H9 (cell line): ENCODE results near the gene RIGI. TPM values are rescaled to one million over a fixed set of nuclear protein-coding genes. Genes with fewer than 3 reads are reported as not detected.
A peak's percentile ranks its signal among the peaks of the same experiment; 100 is the strongest.

Experiments
- DNase-seq: peaks from one replicate; pipeline ENCODE4 v3.0.0-alpha.2; 2017
- H2AFZ ChIP-seq: one replicate; pipeline ENCODE4 v1.6.1; 2013; ENCODE audit warnings: mild to moderate bottlenecking, low read length, control low read depth, moderate library complexity
- H2AK5ac ChIP-seq: 2 replicates; pipeline ENCODE4 v1.6.1; 2013; ENCODE audit warnings: low read length, control low read depth, mixed read lengths; ENCODE audit not compliant: insufficient read length
- H2BK120ac ChIP-seq: one replicate; pipeline ENCODE4 v1.6.1; 2013; ENCODE audit warnings: low read depth, mild to moderate bottlenecking, low read length, control low read depth, inconsistent platforms; ENCODE audit not compliant: poor library complexity, severe bottlenecking
- H2BK12ac ChIP-seq: 2 replicates; pipeline ENCODE4 v1.6.1; 2013; ENCODE audit warnings: low read length, control low read depth, mixed read lengths, low read depth; ENCODE audit not compliant: insufficient read length
- H2BK15ac ChIP-seq: 2 replicates; pipeline ENCODE4 v1.6.1; 2013; ENCODE audit warnings: low read depth, low read length, control low read depth
- H2BK20ac ChIP-seq: one replicate; pipeline ENCODE4 v1.6.1; 2013; ENCODE audit warnings: low read depth, mild to moderate bottlenecking, low read length, control low read depth, inconsistent platforms; ENCODE audit not compliant: poor library complexity, severe bottlenecking
- H2BK5ac ChIP-seq: 2 replicates; pipeline ENCODE4 v1.6.1; 2013; ENCODE audit warnings: low read length, control low read depth, mixed read lengths; ENCODE audit not compliant: insufficient read length
- H3K14ac ChIP-seq: 2 replicates; pipeline ENCODE4 v1.6.1; 2013; ENCODE audit warnings: low read length, control low read depth; ENCODE audit not compliant: insufficient read depth
- H3K18ac ChIP-seq: 2 replicates; pipeline ENCODE4 v1.6.1; 2013; ENCODE audit warnings: low read depth, mild to moderate bottlenecking, mixed read lengths, low read length, control low read depth; ENCODE audit not compliant: insufficient read length
- H3K23ac ChIP-seq: 2 replicates; pipeline ENCODE4 v1.6.1; 2013; ENCODE audit warnings: low read length, control low read depth, mixed read lengths, low read depth; ENCODE audit not compliant: insufficient read length
- H3K23me2 ChIP-seq: 2 replicates; pipeline ENCODE4 v1.6.1; 2013; ENCODE audit warnings: low read depth, mild to moderate bottlenecking, mixed read lengths, low read length, control low read depth; ENCODE audit not compliant: insufficient read length, poor library complexity, severe bottlenecking
- H3K27ac ChIP-seq: 2 replicates; pipeline ENCODE4 v1.5.1; 2013; ENCODE audit warnings: low read length, control low read depth, mixed read lengths, low read depth; ENCODE audit not compliant: insufficient read length
- H3K27me3 ChIP-seq: 2 replicates; pipeline ENCODE4 v1.6.1; 2013; ENCODE audit warnings: low read length, control low read depth, inconsistent platforms; ENCODE audit not compliant: insufficient read depth
- H3K4ac ChIP-seq: 2 replicates; pipeline ENCODE4 v1.6.1; 2013; ENCODE audit warnings: low read depth, mild to moderate bottlenecking, control low read depth, inconsistent platforms, low read length, moderate library complexity
- H3K4me1 ChIP-seq: 2 replicates; pipeline ENCODE4 v1.6.1; 2013; ENCODE audit warnings: low read length, control low read depth, inconsistent platforms; ENCODE audit not compliant: insufficient read depth
- H3K4me2 ChIP-seq: 2 replicates; pipeline ENCODE4 v1.6.1; 2013; ENCODE audit warnings: low read length, control low read depth, mixed read lengths; ENCODE audit not compliant: insufficient read length, insufficient read depth
- H3K56ac ChIP-seq: 2 replicates; pipeline ENCODE4 v1.6.1; 2013; ENCODE audit warnings: low read depth, mild to moderate bottlenecking, mixed read lengths, low read length, control low read depth; ENCODE audit not compliant: insufficient read length
- H3K79me1 ChIP-seq: 2 replicates; pipeline ENCODE4 v1.6.1; 2013; ENCODE audit warnings: low read depth, mild to moderate bottlenecking, moderate library complexity, low read length, control low read depth, inconsistent platforms; ENCODE audit not compliant: insufficient read depth, poor library complexity, severe bottlenecking
- H3K79me2 ChIP-seq: 2 replicates; pipeline ENCODE4 v1.6.1; 2013; ENCODE audit warnings: low read length, control low read depth, inconsistent platforms; ENCODE audit not compliant: insufficient read depth
- H3K9ac ChIP-seq: 2 replicates; pipeline ENCODE4 v1.6.1; 2013; ENCODE audit warnings: low read length, control low read depth, mixed read lengths; ENCODE audit not compliant: insufficient read length; ENCODE audit errors: extremely low read depth
- H3K9me3 ChIP-seq: one replicate; pipeline ENCODE4 v1.6.1; 2013; ENCODE audit warnings: low read depth, low read length, inconsistent platforms; ENCODE audit not compliant: control insufficient read depth
- H3T11ph ChIP-seq: one replicate; pipeline ENCODE4 v1.6.1; 2013; ENCODE audit warnings: mild to moderate bottlenecking, low read length, control low read depth, inconsistent platforms
- H4K20me1 ChIP-seq: one replicate; pipeline ENCODE4 v1.6.1; 2013; ENCODE audit not compliant: control insufficient read depth, insufficient read length, insufficient read depth
- H4K5ac ChIP-seq: 2 replicates; pipeline ENCODE4 v1.6.1; 2013; ENCODE audit warnings: low read depth, mild to moderate bottlenecking, mixed read lengths, low read length, control low read depth; ENCODE audit not compliant: insufficient read length
- H4K8ac ChIP-seq: replicated peaks from 2 replicates; pipeline ENCODE4 v1.6.1; 2013; ENCODE audit warnings: low read length, control low read depth, mixed read lengths, low read depth; ENCODE audit not compliant: insufficient read length
- H4K91ac ChIP-seq: 2 replicates; pipeline ENCODE4 v1.6.1; 2013; ENCODE audit warnings: low read depth, mild to moderate bottlenecking, moderate library complexity, mixed read lengths, low read length, control low read depth; ENCODE audit not compliant: insufficient read length
- H3K27ac Mint-ChIP-seq, 3 experiments: 2 replicates in 2 of 3; 3 replicates in 1 of 3; pipeline ENCODE4 v1.8.0; 2020 to 2021; ENCODE audit warnings: mixed read lengths in 3 of 3, mild to moderate bottlenecking in 1 of 3, moderate library complexity in 1 of 3
- H3K27me3 Mint-ChIP-seq: 2 replicates; pipeline ENCODE4 v1.8.0; 2021; ENCODE audit warnings: low read depth, mild to moderate bottlenecking, moderate library complexity, mixed read lengths
- H3K36me3 Mint-ChIP-seq, 3 experiments: 2 replicates in 2 of 3; 3 replicates in 1 of 3; pipeline ENCODE4 v1.8.0; 2020 to 2021; ENCODE audit warnings: low read depth in 3 of 3, mixed read lengths in 3 of 3; ENCODE audit not compliant: insufficient read depth in 1 of 3
- H3K4me1 Mint-ChIP-seq, 2 experiments: 2 replicates each; pipeline ENCODE4 v1.8.0; 2020; ENCODE audit warnings: mixed read lengths in 2 of 2
- H3K4me3 Mint-ChIP-seq, 2 experiments: 2 replicates in 1 of 2; 3 replicates in 1 of 2; pipeline ENCODE4 v1.8.0; 2020 to 2021; ENCODE audit warnings: mild to moderate bottlenecking in 2 of 2, mixed read lengths in 2 of 2, moderate library complexity in 1 of 2
- H3K9me3 Mint-ChIP-seq, 2 experiments: 2 replicates in 1 of 2; 3 replicates in 1 of 2; pipeline ENCODE4 v1.8.0; 2020; ENCODE audit warnings: mild to moderate bottlenecking in 2 of 2, mixed read lengths in 2 of 2, moderate library complexity in 1 of 2
- WGBS: extraction: QIAGEN DNeasy Blood & Tissue Kit; methylation state at CpG from one replicate; pipeline ENCODE4 v1.1.7; 2013; ENCODE audit warnings: missing lambda C conversion rate, low lambda C conversion rate, mixed read lengths; ENCODE audit not compliant: insufficient read length; ENCODE audit errors: extremely low coverage; 5-methylcytosine and 5-hydroxymethylcytosine counted together
- total RNA-seq: library from RNA; stranded (reverse); gene quantifications from 2 replicates; pipeline ENCODE4 v1.2.1, GENCODE V29; 2021
- TF ChIP-seq, protein P1 (sequence below): fragments of 200-600 bp; sonication (generic); conservative IDR thresholded peaks from 3 replicates; pipeline ENCODE4 v1.8.0; 2021; ENCODE audit warnings: antibody characterized with exemption, mild to moderate bottlenecking

The RIGI gene
- total RNA-seq, 1 experiment from 2014 or later = 4.1 TPM

DNA sequence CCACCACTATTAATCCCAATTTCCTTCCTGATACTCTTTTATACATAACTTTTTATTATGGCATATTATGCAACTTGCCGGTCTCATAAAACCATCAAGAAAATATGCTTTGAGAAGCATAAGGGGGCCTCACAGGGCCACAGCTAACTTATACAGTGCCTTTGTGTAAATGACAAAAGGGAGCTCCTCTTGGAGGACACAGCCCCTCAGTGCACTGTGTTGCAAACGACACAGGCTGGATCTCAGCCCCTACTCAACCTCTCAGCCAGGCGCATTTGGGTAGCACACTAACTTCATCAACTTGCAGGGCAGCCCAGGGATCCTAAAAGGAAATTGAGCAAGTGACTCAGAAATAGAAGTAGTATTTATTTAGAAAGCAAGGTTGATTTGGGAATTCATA is 35.4 kb downstream of the RIGI start:
- H3K4me1 ChIP-seq = no peaks in the 10 kb centered on the region
- Mint-ChIP-seq H3K27me3 (no peaks in the 10 kb centered on the region), H3K4me3 (no peak overlapping the region), H3K27ac (peak overlapping the region in 1 of 3 experiments; percentile 3; a peak in 1 of 7 replicates), H3K36me3 (peaks cover 0 to 18% (median 15%) of the 10 kb centered on the region in 3 experiments; a peak in 4 of 7 replicates), H3K9me3 (no peaks in the 10 kb centered on the region), H3K4me1 (peaks cover 5 to 9% of the 10 kb centered on the region in 2 experiments)
- no peaks in the 10 kb centered on the region for H4K20me1 ChIP-seq
- no peaks in the 10 kb centered on the region for H3K27me3 ChIP-seq
- H2BK12ac ChIP-seq = no peak overlapping the region
- DNase-seq = peak; percentile 30
- H3K23ac ChIP-seq = no peak overlapping the region
- 100% methylated on average over 1 of the region's 3 CpGs for WGBS
- no peak overlapping the region for H4K5ac ChIP-seq
- TF ChIP-seq, protein P1, sequence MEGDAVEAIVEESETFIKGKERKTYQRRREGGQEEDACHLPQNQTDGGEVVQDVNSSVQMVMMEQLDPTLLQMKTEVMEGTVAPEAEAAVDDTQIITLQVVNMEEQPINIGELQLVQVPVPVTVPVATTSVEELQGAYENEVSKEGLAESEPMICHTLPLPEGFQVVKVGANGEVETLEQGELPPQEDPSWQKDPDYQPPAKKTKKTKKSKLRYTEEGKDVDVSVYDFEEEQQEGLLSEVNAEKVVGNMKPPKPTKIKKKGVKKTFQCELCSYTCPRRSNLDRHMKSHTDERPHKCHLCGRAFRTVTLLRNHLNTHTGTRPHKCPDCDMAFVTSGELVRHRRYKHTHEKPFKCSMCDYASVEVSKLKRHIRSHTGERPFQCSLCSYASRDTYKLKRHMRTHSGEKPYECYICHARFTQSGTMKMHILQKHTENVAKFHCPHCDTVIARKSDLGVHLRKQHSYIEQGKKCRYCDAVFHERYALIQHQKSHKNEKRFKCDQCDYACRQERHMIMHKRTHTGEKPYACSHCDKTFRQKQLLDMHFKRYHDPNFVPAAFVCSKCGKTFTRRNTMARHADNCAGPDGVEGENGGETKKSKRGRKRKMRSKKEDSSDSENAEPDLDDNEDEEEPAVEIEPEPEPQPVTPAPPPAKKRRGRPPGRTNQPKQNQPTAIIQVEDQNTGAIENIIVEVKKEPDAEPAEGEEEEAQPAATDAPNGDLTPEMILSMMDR = no peak
- H2BK15ac ChIP-seq = no peak overlapping the region
- no peak overlapping the region for H4K8ac ChIP-seq
- no peak overlapping the region for H2AK5ac ChIP-seq
- no peak overlapping the region for H2BK120ac ChIP-seq
- H4K91ac ChIP-seq = no peak overlapping the region
- no peak overlapping the region for H2BK20ac ChIP-seq
- H3K9me3 ChIP-seq = no peaks in the 10 kb centered on the region
- H2BK5ac ChIP-seq = no peak overlapping the region
- no peaks in the 10 kb centered on the region for H3K79me1 ChIP-seq
- no peaks in the 10 kb centered on the region for H3K79me2 ChIP-seq
- no peak overlapping the region for H3K14ac ChIP-seq
- H3K23me2 ChIP-seq = no peaks in the 10 kb centered on the region
- no peak overlapping the region for H3K18ac ChIP-seq
- no peak overlapping the region for H3T11ph ChIP-seq
- H3K4me2 ChIP-seq = no peak overlapping the region
- no peak overlapping the region for H3K4ac ChIP-seq
- H3K9ac ChIP-seq = no peak overlapping the region
- no peak overlapping the region for H2AFZ ChIP-seq
- H3K27ac ChIP-seq = no peak overlapping the region
- H3K56ac ChIP-seq = no peak overlapping the region
